HEK293T (cell line): ENCODE data around the gene CYP11A1.

ENCODE experiments used
- CTCF ChIA-PET: fragments of 350-600 bp; formaldehyde crosslinking; extraction: SDS; loops from one replicate; lab custom pipeline; 2021; ENCODE audit warnings: antibody characterized with exemption, inconsistent platforms; lab: Yijun Ruan, JAX
- POLR2A ChIA-PET: fragments of 350-600 bp; formaldehyde crosslinking; extraction: SDS; loops from one replicate; lab custom pipeline; 2020; ENCODE audit warnings: antibody characterized with exemption, inconsistent platforms; lab: Yijun Ruan, JAX
- DNase-seq: peaks from one replicate; pipeline ENCODE4 v3.0.0; 2012; ENCODE audit warnings: mixed read lengths; ENCODE audit errors: extremely low spot score
- ARNT ChIP-seq: fragments of 450-650 bp; IDR thresholded peaks from 2 replicates; pipeline ENCODE4 v1.6.1; 2017; ENCODE audit warnings: mild to moderate bottlenecking
- BHLHE40 ChIP-seq: fragments of 450-650 bp; IDR thresholded peaks from 2 replicates; pipeline ENCODE4 v1.6.1; 2016; ENCODE audit warnings: mild to moderate bottlenecking, moderate library complexity, borderline replicate concordance
- CTBP1 ChIP-seq: fragments of 450-650 bp; IDR thresholded peaks from 2 replicates; pipeline ENCODE4 v1.6.1; 2016; ENCODE audit warnings: borderline replicate concordance
- ELF4 ChIP-seq: fragments of 450-650 bp; IDR thresholded peaks from 2 replicates; pipeline ENCODE4 v1.6.1; 2017; ENCODE audit warnings: antibody characterized with exemption
- FOXA1 ChIP-seq: fragments of 450-650 bp; IDR thresholded peaks from 2 replicates; pipeline ENCODE4 v1.6.1; 2016; ENCODE audit warnings: mild to moderate bottlenecking
- FOXK2 ChIP-seq: fragments of 450-650 bp; IDR thresholded peaks from 2 replicates; pipeline ENCODE4 v1.6.1; 2016; ENCODE audit warnings: mild to moderate bottlenecking
- FOXM1 ChIP-seq: fragments of 450-650 bp; IDR thresholded peaks from 2 replicates; pipeline ENCODE4 v1.6.1; 2017; ENCODE audit warnings: mild to moderate bottlenecking, borderline replicate concordance
- HDGF ChIP-seq: fragments of 450-650 bp; IDR thresholded peaks from 2 replicates; pipeline ENCODE4 v1.6.1; 2017; ENCODE audit warnings: antibody characterized with exemption, borderline replicate concordance
- L3MBTL2 ChIP-seq: fragments of 450-650 bp; conservative IDR thresholded peaks from 2 replicates; pipeline ENCODE4 v1.6.1; 2016; ENCODE audit warnings: mild to moderate bottlenecking
- LEF1 ChIP-seq: fragments of 450-650 bp; IDR thresholded peaks from 2 replicates; pipeline ENCODE4 v1.6.1; 2017; ENCODE audit warnings: mild to moderate bottlenecking, borderline replicate concordance
- NFRKB ChIP-seq: fragments of 450-650 bp; IDR thresholded peaks from 2 replicates; pipeline ENCODE4 v1.6.1; 2016; ENCODE audit warnings: mild to moderate bottlenecking, moderate library complexity
- PKNOX1 ChIP-seq: fragments of 450-650 bp; IDR thresholded peaks from 2 replicates; pipeline ENCODE4 v1.6.1; 2016
- SP1 ChIP-seq: fragments of 450-650 bp; IDR thresholded peaks from 2 replicates; pipeline ENCODE4 v1.6.1; 2017
- SUZ12 ChIP-seq: fragments of 450-650 bp; IDR thresholded peaks from 2 replicates; pipeline ENCODE4 v1.6.1; 2016; ENCODE audit warnings: mild to moderate bottlenecking
- TARDBP ChIP-seq: fragments of 450-650 bp; IDR thresholded peaks from 2 replicates; pipeline ENCODE4 v1.6.1; 2016
- ZNF384 ChIP-seq: fragments of 450-650 bp; IDR thresholded peaks from 2 replicates; pipeline ENCODE4 v1.6.1; 2016

The CYP11A1 gene

GRCh38 chr15:74384566-74384880 is 17.1 kb upstream of the CYP11A1 start:
- no peak for TF ChIP-seq CTBP1
- TF ChIP-seq FOXK2: no peak
- TF ChIP-seq ARNT: no peak
- TF ChIP-seq SP1: no peak
- no peak for TF ChIP-seq L3MBTL2
- no peak for TF ChIP-seq FOXM1
- TF ChIP-seq BHLHE40: no peak
- TF ChIP-seq PKNOX1: no peak
- TF ChIP-seq SUZ12: no peak
- no peak for TF ChIP-seq FOXA1
- TF ChIP-seq HDGF: no peak
- no peak for TF ChIP-seq TARDBP
- no peak for TF ChIP-seq ELF4
- no peak for TF ChIP-seq ZNF384
- no peak for TF ChIP-seq LEF1
- no peak for TF ChIP-seq NFRKB
- ChIA-PET POLR2A (interaction anchor here (1.9 to 3.3 kb wide), 3 partner anchors 50 to 231 kb away, joined by 4 to 13 read pairs (median 6); partner anchors contain the start of genes CLK3 and UBL7), CTCF (interaction anchor here (0.6 to 3.2 kb wide), 4 partner anchors 9 to 54 kb away, joined by 3 to 19 read pairs (median 4); partner anchors contain the start of gene SEMA7A)
- no peak for DNase-seq

- POLR2A ChIA-PET: interaction anchor here (1.9 to 3.3 kb wide), 3 partner anchors 50 to 231 kb away, joined by 4 to 13 read pairs (median 6); partner anchors contain the start of genes CLK3 and UBL7
- CTCF ChIA-PET: interaction anchor here (0.9 to 3.3 kb wide), 4 partner anchors 11 to 58 kb away, joined by 3 to 19 read pairs (median 11); partner anchors contain the start of gene SEMA7A
- DNase-seq: no peak
- TF ChIP-seq TARDBP (no peak), ELF4 (no peak), ARNT (no peak), SP1 (no peak), SUZ12 (no peak), BHLHE40 (no peak), LEF1 (no peak), FOXK2 (no peak), CTBP1 (no peak), NFRKB (no peak), ZNF384 (no peak), FOXA1 (no peak), PKNOX1 (no peak), L3MBTL2 (no peak), HDGF (no peak), FOXM1 (no peak)
These were observed 16.5 kb upstream of the CYP11A1 start for GRCh38 chr15:74383695-74384565.

- POLR2A ChIA-PET: interaction anchor here (1.3 to 3.3 kb wide), 2 partner anchors 77 to 78 kb away, joined by 5 to 13 read pairs; partner anchors contain the start of gene UBL7
These were observed 15.8 kb upstream of the CYP11A1 start for GRCh38 chr15:74383286-74383685.

GRCh38 chr15:74382004-74382816 is 14.8 kb upstream of the CYP11A1 start:
- ChIA-PET POLR2A (interaction anchor here (0.7 to 1.3 kb wide), 3 partner anchors 38 to 163 kb away, joined by 3 to 5 read pairs (median 3); partner anchors contain the start of gene UBL7), CTCF (interaction anchor here (0.6 to 3.3 kb wide), 11 partner anchors 9 to 378 kb away, joined by 3 to 19 read pairs (median 4); partner anchors contain the start of gene ARID3B)
- peak; percentile 94 for DNase-seq
- peak; percentile 80 for TF ChIP-seq PKNOX1
- TF ChIP-seq SUZ12: no peak
- TF ChIP-seq FOXM1: 0 out of 2 replicates have a peak, but pooled peaks have one; percentile 26

More at GRCh38 chr15:74383286-74383685, 15.8 kb upstream of the CYP11A1 start:
- TF ChIP-seq ZNF384 (no peak), SP1 (no peak)
- CTCF ChIA-PET: interaction anchor here (1.3 to 3.3 kb wide), 3 partner anchors 56 to 249 kb away, joined by 3 to 19 read pairs (median 17); no protein-coding TSS in a partner anchor
- DNase-seq: no peak

GRCh38 chr15:74381481-74381880 is 14.0 kb upstream of the CYP11A1 start:
- DNase-seq: no peak
- TF ChIP-seq TARDBP (no peak), SP1 (no peak), FOXA1 (no peak), PKNOX1 (no peak), BHLHE40 (no peak), NFRKB (no peak), FOXK2 (no peak), FOXM1 (no peak), LEF1 (no peak)
- CTCF ChIA-PET: interaction anchor here (0.8 to 3.3 kb wide), 4 partner anchors 8 to 98 kb away, joined by 3 to 17 read pairs (median 6); no protein-coding TSS in a partner anchor
- POLR2A ChIA-PET: interaction anchor here (0.7 kb wide), 1 partner anchor 39 kb away, joined by 3 read pairs; no protein-coding TSS in a partner anchor
